Left lung (tissue), 10 donors: ENCODE data around the gene ZNF283. TPM values are rescaled to one million over a fixed set of nuclear protein-coding genes. Genes with fewer than 3 reads are reported as not detected.
A peak's percentile ranks its signal among the peaks of the same experiment; 100 is the strongest.

ENCODE experiments used
- ATAC-seq: fragments of 200-7000 bp; cut with Tn5 transposase; one replicate; pipeline ENCODE4 v1.9.1; 2020; ENCODE audit warnings: moderate library complexity
- DNase-seq, 4 donors: peaks; one replicate each; pipeline ENCODE4 v3.0.0-alpha.2; 2013 to 2020
- H3K27ac ChIP-seq, 2 donors: fragments of 200-600 bp; sonication (generic) in 1 of 2; one replicate each; pipeline versions ENCODE4 v1.5.0 to v1.8.0; 2020 to 2021
- H3K27me3 ChIP-seq, 2 donors: fragments of 200-600 bp; sonication (generic) in 1 of 2; one replicate each; pipeline versions ENCODE4 v1.5.0 to v1.8.0; 2020 to 2021
- H3K36me3 ChIP-seq, 2 donors: fragments of 200-600 bp; sonication (generic) in 1 of 2; one replicate each; pipeline versions ENCODE4 v1.5.0 to v1.8.0; 2020 to 2021
- H3K4me1 ChIP-seq, 2 donors: fragments of 200-600 bp; one replicate each; pipeline ENCODE4 v1.8.0; 2021
- H3K4me3 ChIP-seq, 2 donors: fragments of 200-600 bp; sonication (generic) in 1 of 2; one replicate each; pipeline versions ENCODE4 v1.5.0 to v1.8.0; 2020 to 2021; ENCODE audit warnings: mild to moderate bottlenecking in 1 of 2
- H3K9me3 ChIP-seq, 2 donors: fragments of 200-600 bp; sonication (generic) in 1 of 2; one replicate each; pipeline versions ENCODE4 v1.5.0 to v1.8.0; 2020 to 2021
- intact Hi-C, 2 donors: fragments of 100-400 bp; cut with DNase I; formaldehyde crosslinking; loops; one replicate each; pipeline versions ENCODE4 v1.11.2 to v1.14.2; 2022
- polyA plus RNA-seq, 6 donors: library from polyadenylated mRNA; unstranded; fragments of 120-200 nt; gene quantifications; one replicate each; pipeline ENCODE4 v1.2.1, GENCODE V29; 2013; ENCODE audit not compliant: insufficient read length in 6 of 6
- total RNA-seq, 2 donors: library from RNA; stranded (reverse); fragmentation: NEBNext Ultra II Directional; extraction: Animal tissue kit (Norgen Biotek cat#: 25700); gene quantifications; one replicate each; pipeline ENCODE4 v1.2.1, GENCODE V29; 2021
- TF ChIP-seq, protein P1 (sequence below), 2 donors: fragments of 200-600 bp; sonication (generic) in 1 of 2; IDR thresholded peaks; one replicate each; pipeline versions ENCODE4 v1.5.0 to v1.8.0; 2021; ENCODE audit warnings: antibody characterized with exemption in 2 of 2
- donor health status: DM: no; HTN: yes; CAD: no.
- donor health status: DM: no; HTN: no; CAD: no.

Gene ZNF283
- total and polyA plus RNA-seq, 8 donors: 8.1 to 26.8 (median 21.7) TPM

DNA sequence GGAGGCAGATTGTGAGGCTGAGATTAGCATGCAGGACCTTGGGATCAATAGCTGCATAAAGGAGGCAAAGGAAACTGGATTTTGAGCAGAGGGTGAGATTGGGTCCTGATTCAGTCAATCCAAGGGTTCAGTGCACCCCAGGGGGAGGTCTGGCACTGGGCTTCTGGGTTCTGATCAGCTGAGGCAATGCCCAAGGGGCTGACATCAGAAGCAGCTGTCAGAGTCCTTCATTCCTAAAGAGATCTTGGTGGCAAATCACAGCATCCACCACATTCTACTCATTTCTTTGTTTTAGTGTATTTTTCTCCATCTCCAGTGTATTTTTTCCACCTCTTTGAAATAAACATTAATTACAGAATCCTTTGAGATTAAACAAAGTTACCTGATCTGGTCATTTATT, 19.5 kb upstream of the ZNF283 start:
- intact Hi-C loops: no loop called here
- no peak for DNase-seq
- no peaks in the 10 kb centered on the region for H3K9me3 ChIP-seq
- no peak overlapping the region for H3K4me3 ChIP-seq
- no peak for ATAC-seq
- no peaks in the 10 kb centered on the region for H3K4me1 ChIP-seq
- H3K36me3 ChIP-seq: no peaks in the 10 kb centered on the region
- TF ChIP-seq, protein P1, sequence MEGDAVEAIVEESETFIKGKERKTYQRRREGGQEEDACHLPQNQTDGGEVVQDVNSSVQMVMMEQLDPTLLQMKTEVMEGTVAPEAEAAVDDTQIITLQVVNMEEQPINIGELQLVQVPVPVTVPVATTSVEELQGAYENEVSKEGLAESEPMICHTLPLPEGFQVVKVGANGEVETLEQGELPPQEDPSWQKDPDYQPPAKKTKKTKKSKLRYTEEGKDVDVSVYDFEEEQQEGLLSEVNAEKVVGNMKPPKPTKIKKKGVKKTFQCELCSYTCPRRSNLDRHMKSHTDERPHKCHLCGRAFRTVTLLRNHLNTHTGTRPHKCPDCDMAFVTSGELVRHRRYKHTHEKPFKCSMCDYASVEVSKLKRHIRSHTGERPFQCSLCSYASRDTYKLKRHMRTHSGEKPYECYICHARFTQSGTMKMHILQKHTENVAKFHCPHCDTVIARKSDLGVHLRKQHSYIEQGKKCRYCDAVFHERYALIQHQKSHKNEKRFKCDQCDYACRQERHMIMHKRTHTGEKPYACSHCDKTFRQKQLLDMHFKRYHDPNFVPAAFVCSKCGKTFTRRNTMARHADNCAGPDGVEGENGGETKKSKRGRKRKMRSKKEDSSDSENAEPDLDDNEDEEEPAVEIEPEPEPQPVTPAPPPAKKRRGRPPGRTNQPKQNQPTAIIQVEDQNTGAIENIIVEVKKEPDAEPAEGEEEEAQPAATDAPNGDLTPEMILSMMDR (IDR thresholded peaks at IDR 0.05): no peak
- H3K27me3 ChIP-seq: peaks cover 0 to 11% of the 10 kb centered on the region in 2 donors
- H3K27ac ChIP-seq: no peak overlapping the region

DNA sequence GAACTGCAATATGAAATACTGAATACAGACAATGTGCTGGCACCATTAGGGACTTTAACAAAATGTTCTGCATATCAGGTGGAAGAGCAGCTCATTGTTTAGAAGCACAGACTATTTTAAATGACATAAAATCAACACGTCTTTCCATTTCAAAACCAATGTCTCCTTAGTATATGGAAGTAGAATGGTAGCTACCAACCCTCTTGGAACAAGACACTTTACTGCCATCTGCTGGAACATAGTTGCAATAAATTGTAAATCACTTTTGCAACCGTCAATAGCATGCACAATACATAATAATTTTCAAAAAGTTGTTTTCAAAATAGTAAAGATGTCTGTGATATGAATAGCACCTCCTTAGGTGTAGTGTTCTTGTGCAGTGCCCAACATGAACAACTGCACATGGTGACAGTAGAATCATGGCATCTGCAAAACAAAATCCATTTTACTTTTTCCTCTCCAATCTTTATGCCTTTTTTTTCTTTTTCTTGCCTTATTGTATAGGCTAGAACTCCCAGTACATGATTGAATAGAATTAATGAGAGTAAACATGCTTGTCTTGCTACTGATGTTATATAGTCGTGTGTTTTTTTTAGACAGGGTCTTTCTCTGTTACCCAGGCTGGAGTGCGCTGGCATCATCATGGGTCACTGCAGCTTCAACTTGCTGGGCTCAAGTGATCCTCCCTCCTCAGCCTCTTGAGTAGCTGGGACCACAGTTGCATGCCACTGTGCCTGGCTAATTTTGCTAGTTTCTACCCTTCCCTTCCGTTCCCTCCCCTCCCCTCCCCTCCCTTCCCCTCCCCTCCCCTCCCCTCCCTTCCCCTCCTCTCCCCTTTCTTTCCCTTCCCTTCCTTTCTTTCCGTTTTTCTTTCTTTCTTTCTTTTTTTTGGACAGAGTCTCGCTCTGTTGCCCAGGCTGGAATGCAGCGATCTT, 17.1 kb upstream of the ZNF283 start:
- DNase-seq: peak in 1 of 4 donors; percentile 41
- intact Hi-C loops: no loop called here

DNA sequence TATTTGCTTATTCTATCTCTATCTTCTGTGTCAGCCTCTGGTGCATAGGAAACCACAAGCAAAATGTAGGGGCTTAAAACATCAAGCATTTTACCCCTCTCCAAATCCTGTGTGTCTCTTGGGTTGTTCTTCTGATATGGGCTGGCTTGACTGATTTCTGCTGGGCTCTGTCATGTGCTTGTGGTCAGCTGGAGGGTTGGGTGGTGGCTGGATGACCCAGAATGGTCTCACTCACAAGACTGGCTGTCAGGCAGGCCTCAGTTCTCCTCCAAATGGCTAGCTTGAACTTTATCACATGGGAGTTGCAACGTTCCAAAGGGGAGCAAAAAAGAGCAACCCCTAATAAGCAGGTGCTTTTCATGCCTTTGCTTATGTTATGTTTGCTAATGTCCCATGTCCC, 15.3 kb upstream of the ZNF283 start:
- H3K4me1 ChIP-seq: no peaks in the 10 kb centered on the region
- intact Hi-C loops: no loop called here
- TF ChIP-seq, protein P1 (IDR thresholded peaks at IDR 0.05): no peak
- H3K27me3 ChIP-seq: peaks cover 0 to 11% of the 10 kb centered on the region in 2 donors
- no peak for DNase-seq
- H3K4me3 ChIP-seq: no peak overlapping the region
- no peak overlapping the region for H3K27ac ChIP-seq
- no peaks in the 10 kb centered on the region for H3K36me3 ChIP-seq
- no peaks in the 10 kb centered on the region for H3K9me3 ChIP-seq
- ATAC-seq: no peak

More for the DNA sequence above, 17.1 kb upstream of the ZNF283 start:
- Histone ChIP-seq H3K36me3 (no peaks in the 10 kb centered on the region), H3K4me3 (no peak overlapping the region), H3K27ac (no peak overlapping the region), H3K4me1 (no peaks in the 10 kb centered on the region), H3K9me3 (no peaks in the 10 kb centered on the region), H3K27me3 (peaks cover 0 to 11% of the 10 kb centered on the region in 2 donors)
- TF ChIP-seq, protein P1 (IDR thresholded peaks at IDR 0.05): peak; percentile 47 to 59
- ATAC-seq: peak; percentile 87

DNA sequence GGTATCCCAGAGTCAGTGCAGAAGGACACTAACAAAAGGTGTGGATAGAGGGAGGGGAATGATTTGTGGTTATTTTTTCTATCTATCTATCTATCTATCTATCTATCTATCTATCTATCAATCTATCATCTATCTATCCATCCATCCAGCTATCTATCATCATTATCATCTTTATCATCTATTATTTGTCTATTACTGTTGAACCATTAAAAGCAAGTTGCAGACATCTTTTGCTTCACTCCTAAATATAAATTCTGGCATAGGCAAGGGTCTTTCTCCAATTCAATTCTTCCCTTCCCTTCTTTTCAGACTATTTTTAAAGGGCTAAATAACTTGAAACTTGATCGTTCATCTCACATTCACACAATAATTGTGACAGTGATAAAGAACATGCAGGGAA, 14.9 kb upstream of the ZNF283 start:
- H3K27ac ChIP-seq: no peak overlapping the region
- no peaks in the 10 kb centered on the region for H3K9me3 ChIP-seq
- H3K4me1 ChIP-seq: no peaks in the 10 kb centered on the region
- no peak overlapping the region for H3K4me3 ChIP-seq
- ATAC-seq: no peak
- H3K36me3 ChIP-seq: no peaks in the 10 kb centered on the region
- TF ChIP-seq, protein P1 (IDR thresholded peaks at IDR 0.05): no peak
- no peak for DNase-seq
- intact Hi-C loops: no loop called here
- peaks cover 0 to 11% of the 10 kb centered on the region in 2 donors for H3K27me3 ChIP-seq

DNA sequence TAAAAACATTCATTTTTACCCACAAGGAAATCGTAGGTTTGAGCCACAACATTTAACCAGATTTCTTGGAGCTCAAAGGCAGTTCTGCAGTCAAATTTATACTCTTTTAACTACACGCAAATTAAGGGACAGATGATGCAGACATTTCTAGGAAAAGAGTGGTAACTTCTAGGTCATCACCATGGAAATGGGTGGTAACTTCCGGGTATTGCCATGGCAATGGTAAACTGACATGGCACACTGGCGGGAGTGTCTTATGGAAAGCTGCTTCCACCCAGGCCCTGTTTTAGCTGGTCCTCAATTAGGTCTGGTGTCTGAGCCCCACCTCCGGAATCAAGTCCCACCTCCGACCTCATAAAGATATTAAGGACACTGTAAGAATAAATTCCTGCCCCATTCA, 14.4 kb upstream of the ZNF283 start:
- intact Hi-C loops: no loop called here
- H3K4me1 ChIP-seq: no peaks in the 10 kb centered on the region
- TF ChIP-seq, protein P1 (IDR thresholded peaks at IDR 0.05): no peak
- H3K27ac ChIP-seq: no peak overlapping the region
- no peaks in the 10 kb centered on the region for H3K36me3 ChIP-seq
- ATAC-seq (no peak), DNase-seq (no peak)
- peaks cover 0 to 9% of the 10 kb centered on the region in 2 donors for H3K27me3 ChIP-seq
- H3K9me3 ChIP-seq: no peaks in the 10 kb centered on the region
- no peak overlapping the region for H3K4me3 ChIP-seq
